Endodermal cell (in vitro differentiated cells): ENCODE data around the gene FNDC8. TPM values are rescaled to one million over a fixed set of nuclear protein-coding genes. Genes with fewer than 3 reads are reported as not detected.

Experiments used
- DNase-seq: peaks from one replicate; pipeline ENCODE4 v3.0.0-alpha.2; 2017
- H3K27ac ChIP-seq: 2 replicates; pipeline ENCODE4 v1.5.1; 2013; ENCODE audit warnings: mild to moderate bottlenecking, low read depth, low read length, moderate library complexity
- H3K27me3 ChIP-seq: 2 replicates; pipeline ENCODE4 v1.6.1; 2013; ENCODE audit warnings: mild to moderate bottlenecking, low read length, moderate library complexity; ENCODE audit not compliant: insufficient read depth, control insufficient read depth, poor library complexity, severe bottlenecking
- H3K36me3 ChIP-seq: 2 replicates; pipeline ENCODE4 v1.7.0; 2013; ENCODE audit warnings: mild to moderate bottlenecking, low read length, moderate library complexity; ENCODE audit not compliant: control insufficient read depth, insufficient read depth
- H3K4me1 ChIP-seq: one replicate; pipeline ENCODE4 v1.7.0; 2013; ENCODE audit warnings: low read length; ENCODE audit not compliant: control insufficient read depth, insufficient read depth
- H3K4me3 ChIP-seq: 2 replicates; pipeline ENCODE4 v1.5.1; 2013; ENCODE audit warnings: mild to moderate bottlenecking, low read length, moderate library complexity
- H3K9ac ChIP-seq: 2 replicates; pipeline ENCODE4 v1.6.1; 2013; ENCODE audit warnings: mild to moderate bottlenecking, low read length, moderate library complexity; ENCODE audit not compliant: poor library complexity, severe bottlenecking; ENCODE audit errors: extremely low read depth
- H3K9me3 ChIP-seq: 2 replicates; pipeline ENCODE4 v1.6.1; 2013; ENCODE audit warnings: mild to moderate bottlenecking, low read length, moderate library complexity; ENCODE audit not compliant: control insufficient read depth
- H3K27ac Mint-ChIP-seq: 2 replicates; pipeline ENCODE4 v1.8.0; 2020; ENCODE audit warnings: mixed read lengths
- H3K27me3 Mint-ChIP-seq: 2 replicates; pipeline ENCODE4 v1.8.0; 2021; ENCODE audit warnings: mild to moderate bottlenecking, mixed read lengths; ENCODE audit not compliant: insufficient read depth
- H3K36me3 Mint-ChIP-seq: 2 replicates; pipeline ENCODE4 v1.8.0; 2020; ENCODE audit warnings: low read depth, mixed read lengths
- H3K4me1 Mint-ChIP-seq: 2 replicates; pipeline ENCODE4 v1.8.0; 2020; ENCODE audit warnings: mixed read lengths
- H3K4me3 Mint-ChIP-seq: 2 replicates; pipeline ENCODE4 v1.8.0; 2020; ENCODE audit warnings: mild to moderate bottlenecking, moderate library complexity, mixed read lengths
- H3K9me3 Mint-ChIP-seq: 2 replicates; pipeline ENCODE4 v1.8.0; 2020; ENCODE audit warnings: mild to moderate bottlenecking, mixed read lengths
- CTCF ChIP-seq: fragments of 200-600 bp; sonication (generic); conservative IDR thresholded peaks from 2 replicates; pipeline ENCODE4 v1.5.0; 2021; ENCODE audit warnings: antibody characterized with exemption, mild to moderate bottlenecking
- WGBS, 2 experiments: methylation state at CpG; one replicate each; pipeline versions ENCODE4 v1.1.5 to v1.1.7; 2013; ENCODE audit warnings: missing lambda C conversion rate in 2 of 2, mixed read lengths in 1 of 2; ENCODE audit not compliant: insufficient coverage in 1 of 2, insufficient read length in 1 of 2; 5-methylcytosine and 5-hydroxymethylcytosine counted together
- total RNA-seq, 2 donors: library from RNA; stranded (reverse); fragmentation: NEBNext Ultra II Directional in 1 of 2; extraction: Animal tissue kit (Norgen Biotek cat#: 25700) in 1 of 2; gene quantifications; 2 replicates in 1 of 2; 3 replicates in 1 of 2; pipeline ENCODE4 v1.2.1, GENCODE V29; 2021

FNDC8 gene
- total RNA-seq, 2 donors from 2014 or later, result not detected

- H3K27me3 ChIP-seq, result no peaks in the 10 kb centered on the region
- no peak overlapping the region for H3K9ac ChIP-seq
- H3K36me3 ChIP-seq, result peaks cover 64% of the 10 kb centered on the region
- Mint-ChIP-seq H3K4me1 (no peaks in the 10 kb centered on the region), H3K9me3 (no peaks in the 10 kb centered on the region), H3K27me3 (peaks cover 2% of the 10 kb centered on the region), H3K36me3 (peaks cover 49% of the 10 kb centered on the region), H3K27ac (no peak overlapping the region), H3K4me3 (no peak overlapping the region)
- no peak for TF ChIP-seq CTCF
- 90% methylated on average over 10 of the region's 10 CpGs; no CpG with 5 or more reads in 1 of the 2 experiments for WGBS, 2 experiments
- no peaks in the 10 kb centered on the region for H3K4me1 ChIP-seq
- no peak for DNase-seq
- no peak overlapping the region for H3K27ac ChIP-seq
- no peak overlapping the region for H3K4me3 ChIP-seq
- H3K9me3 ChIP-seq, result no peaks in the 10 kb centered on the region
Observed at GRCh38 chr17:35132099-35132498, 10.7 kb downstream of the FNDC8 start.

- no peak overlapping the region for H3K4me3 ChIP-seq
- no peaks in the 10 kb centered on the region for H3K4me1 Mint-ChIP-seq
- H3K36me3 Mint-ChIP-seq, result peaks cover 58% of the 10 kb centered on the region
- H3K27ac ChIP-seq, result no peak overlapping the region
- no peak for TF ChIP-seq CTCF
- no peaks in the 10 kb centered on the region for H3K27me3 ChIP-seq
- no peak overlapping the region for H3K9ac ChIP-seq
- H3K27ac Mint-ChIP-seq, result no peak overlapping the region
- H3K36me3 ChIP-seq, result peaks cover 73% of the 10 kb centered on the region
- no peak overlapping the region for H3K4me3 Mint-ChIP-seq
- WGBS, 2 experiments, result 93 to 95% methylated on average over 11 to 21 of the region's 22 CpGs
- DNase-seq, result no peak
- no peaks in the 10 kb centered on the region for H3K4me1 ChIP-seq
- H3K9me3 Mint-ChIP-seq, result no peaks in the 10 kb centered on the region
- no peaks in the 10 kb centered on the region for H3K27me3 Mint-ChIP-seq
- H3K9me3 ChIP-seq, result no peaks in the 10 kb centered on the region
Observed at GRCh38 chr17:35132816-35133550, 11.6 kb downstream of the FNDC8 start.

- H3K4me1 Mint-ChIP-seq, result no peaks in the 10 kb centered on the region
- Histone ChIP-seq H3K36me3 (peaks cover 90% of the 10 kb centered on the region), H3K27me3 (no peaks in the 10 kb centered on the region), H3K4me3 (no peak overlapping the region), H3K4me1 (no peaks in the 10 kb centered on the region), H3K27ac (no peak overlapping the region), H3K9ac (no peak overlapping the region), H3K9me3 (no peaks in the 10 kb centered on the region)
- no peak overlapping the region for H3K4me3 Mint-ChIP-seq
- H3K27ac Mint-ChIP-seq, result no peak overlapping the region
- 91 to 100% methylated on average over 2 to 6 of the region's 6 CpGs for WGBS, 2 experiments
- H3K36me3 Mint-ChIP-seq, result peaks cover 70% of the 10 kb centered on the region
- no peak for DNase-seq
- H3K27me3 Mint-ChIP-seq, result no peaks in the 10 kb centered on the region
- H3K9me3 Mint-ChIP-seq, result no peaks in the 10 kb centered on the region
- no peak for TF ChIP-seq CTCF
Observed at GRCh38 chr17:35135322-35135721, 13.9 kb downstream of the FNDC8 start.
